Mesenchymal stem cell (in vitro differentiated cells and primary cell): Measurements from ENCODE around the gene FAT1.

Source experiments
- DNase-seq: peaks from one replicate; pipeline ENCODE4 v3.0.0-alpha.2; 2013
- H2AFZ ChIP-seq: one replicate; pipeline ENCODE4 v1.6.1; 2013; ENCODE audit warnings: low read depth, mild to moderate bottlenecking, control low read depth, inconsistent platforms, low read length, moderate library complexity
- H2AK5ac ChIP-seq: 2 replicates; pipeline ENCODE4 v1.6.1; 2013; ENCODE audit warnings: low read length, moderate library complexity, mild to moderate bottlenecking, inconsistent platforms; ENCODE audit not compliant: severe bottlenecking
- H2BK120ac ChIP-seq: one replicate; pipeline ENCODE4 v1.6.1; 2013; ENCODE audit warnings: low read depth, mild to moderate bottlenecking, inconsistent platforms, low read length, moderate library complexity
- H2BK12ac ChIP-seq, 2 experiments: one replicate each; pipeline ENCODE4 v1.6.1; 2013; ENCODE audit warnings: inconsistent platforms in 2 of 2, low read length in 2 of 2, mild to moderate bottlenecking in 2 of 2, moderate library complexity in 2 of 2, control low read depth in 1 of 2
- H2BK15ac ChIP-seq: one replicate; pipeline ENCODE4 v1.6.1; 2013; ENCODE audit warnings: mild to moderate bottlenecking, low read depth, inconsistent platforms; ENCODE audit not compliant: poor library complexity, severe bottlenecking
- H2BK5ac ChIP-seq: 2 replicates; pipeline ENCODE4 v1.6.1; 2013; ENCODE audit warnings: low read depth, mild to moderate bottlenecking, low read length, control low read depth, inconsistent platforms; ENCODE audit not compliant: poor library complexity, severe bottlenecking
- H3K14ac ChIP-seq, 2 experiments: one replicate each; pipeline ENCODE4 v1.6.1; 2013; ENCODE audit warnings: inconsistent platforms in 2 of 2, low read length in 2 of 2, control low read depth in 1 of 2, mild to moderate bottlenecking in 1 of 2, moderate library complexity in 1 of 2
- H3K18ac ChIP-seq, 2 experiments: one replicate each; pipeline ENCODE4 v1.6.1; 2013; ENCODE audit warnings: inconsistent platforms in 2 of 2, low read length in 2 of 2, control low read depth in 1 of 2, low read depth in 1 of 2, mild to moderate bottlenecking in 1 of 2
- H3K23ac ChIP-seq, 2 experiments: one replicate each; pipeline ENCODE4 v1.6.1; 2013; ENCODE audit warnings: inconsistent platforms in 2 of 2, low read length in 2 of 2, mild to moderate bottlenecking in 2 of 2, moderate library complexity in 2 of 2, control low read depth in 1 of 2
- H3K27ac ChIP-seq: 2 replicates; pipeline ENCODE4 v1.5.1; 2013; ENCODE audit warnings: mild to moderate bottlenecking, moderate library complexity, low read length, control low read depth, inconsistent platforms; ENCODE audit not compliant: poor library complexity, severe bottlenecking
- H3K27me3 ChIP-seq, 2 experiments: 2 replicates each; pipeline versions ENCODE4 v1.6.1 to v1.7.0; 2013; ENCODE audit warnings: low read length in 2 of 2, mild to moderate bottlenecking in 2 of 2, moderate library complexity in 2 of 2, control low read depth in 1 of 2, inconsistent platforms in 1 of 2; ENCODE audit not compliant: control insufficient read depth in 1 of 2, insufficient read depth in 1 of 2
- H3K36me3 ChIP-seq, 2 experiments: 2 replicates each; pipeline versions ENCODE4 v1.6.1 to v1.7.0; 2013; ENCODE audit warnings: low read length in 2 of 2, control low read depth in 1 of 2, inconsistent platforms in 1 of 2, low read depth in 1 of 2, mild to moderate bottlenecking in 1 of 2; ENCODE audit not compliant: insufficient read depth in 2 of 2, control insufficient read depth in 1 of 2
- H3K4ac ChIP-seq, 2 experiments: one replicate each; pipeline ENCODE4 v1.6.1; 2013; ENCODE audit warnings: inconsistent platforms in 2 of 2, low read length in 2 of 2, mild to moderate bottlenecking in 2 of 2, moderate library complexity in 2 of 2, control low read depth in 1 of 2, low read depth in 1 of 2
- H3K4me1 ChIP-seq: 2 replicates; pipeline ENCODE4 v1.6.1; 2013; ENCODE audit warnings: low read depth, low read length, control low read depth; ENCODE audit not compliant: control insufficient read depth, insufficient read depth
- H3K4me2 ChIP-seq: 2 replicates; pipeline ENCODE4 v1.6.1; 2013; ENCODE audit warnings: low read length, mild to moderate bottlenecking, inconsistent platforms; ENCODE audit not compliant: poor library complexity, severe bottlenecking
- H3K4me3 ChIP-seq, 2 experiments: 2 replicates each; pipeline versions ENCODE4 v1.5.1 to v1.7.0; 2013; ENCODE audit warnings: low read length in 2 of 2, mild to moderate bottlenecking in 2 of 2, control low read depth in 1 of 2, low read depth in 1 of 2; ENCODE audit not compliant: insufficient read depth in 1 of 2
- H3K79me1 ChIP-seq: replicated peaks from 2 replicates; pipeline ENCODE4 v1.6.1; 2013; ENCODE audit warnings: mild to moderate bottlenecking, control low read depth, low read length, inconsistent platforms; ENCODE audit not compliant: poor library complexity, severe bottlenecking
- H3K9ac ChIP-seq: 2 replicates; pipeline ENCODE4 v1.7.0; 2013; ENCODE audit warnings: mild to moderate bottlenecking, low read length, moderate library complexity
- H3K9me3 ChIP-seq: 2 replicates; pipeline ENCODE4 v1.7.0; 2013; ENCODE audit warnings: mild to moderate bottlenecking, low read length; ENCODE audit not compliant: control insufficient read depth
- H4K8ac ChIP-seq: one replicate; pipeline ENCODE4 v1.6.1; 2013; ENCODE audit warnings: inconsistent platforms, mild to moderate bottlenecking, low read length, moderate library complexity
- H4K91ac ChIP-seq: one replicate; pipeline ENCODE4 v1.6.1; 2013; ENCODE audit warnings: mild to moderate bottlenecking, low read length, inconsistent platforms
- WGBS: methylation state at CpG from one replicate; pipeline ENCODE4 v1.1.7; 2013; ENCODE audit warnings: mixed read lengths; 5-methylcytosine and 5-hydroxymethylcytosine counted together

FAT1 gene

GRCh38 chr4:186561748-186562147 lies 161.9 kb downstream of the FAT1 start:
- WGBS: no CpG with 5 or more reads among the region's 1 CpG

DNA sequence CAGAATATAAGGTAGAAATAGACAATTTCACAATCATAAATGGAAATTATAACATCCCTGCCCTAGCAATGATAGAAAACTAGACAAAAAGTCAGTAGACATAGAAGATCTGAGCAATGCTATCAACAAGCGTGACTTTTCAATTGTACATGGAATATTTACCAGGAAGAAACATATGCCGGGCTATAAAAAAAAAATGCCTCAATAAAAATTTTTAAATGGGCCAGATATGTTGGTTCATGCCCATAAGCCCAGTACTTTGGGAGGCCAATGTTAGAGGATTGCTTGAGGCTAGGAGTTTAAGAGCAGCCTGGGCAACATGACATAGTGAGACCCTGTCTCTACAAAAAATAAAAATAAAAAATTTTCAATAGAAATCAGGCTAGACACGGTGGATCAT lies 163.0 kb downstream of the FAT1 start:
- no peak overlapping the region for H2BK15ac ChIP-seq
- H3K36me3 ChIP-seq: no peaks in the 10 kb centered on the region
- H2BK120ac ChIP-seq: no peak overlapping the region
- no peak overlapping the region for H3K18ac ChIP-seq
- no peak for DNase-seq
- H3K9ac ChIP-seq: no peak overlapping the region
- H4K91ac ChIP-seq: no peak overlapping the region
- 96% methylated on average over 3 of the region's 3 CpGs for WGBS
- H3K27ac ChIP-seq: no peak overlapping the region
- peaks cover 6% of the 10 kb centered on the region for H3K9me3 ChIP-seq
- no peak overlapping the region for H2BK5ac ChIP-seq
- peaks cover 0 to 17% of the 10 kb centered on the region in 2 experiments for H3K27me3 ChIP-seq
- no peak overlapping the region for H3K4me2 ChIP-seq
- no peak overlapping the region for H4K8ac ChIP-seq
- H2BK12ac ChIP-seq: no peak overlapping the region
- no peak overlapping the region for H3K4ac ChIP-seq
- H2AK5ac ChIP-seq: no peak overlapping the region
- no peaks in the 10 kb centered on the region for H3K79me1 ChIP-seq
- H3K4me3 ChIP-seq: no peak overlapping the region
- H3K4me1 ChIP-seq: peaks cover 3% of the 10 kb centered on the region
- H3K23ac ChIP-seq: no peak overlapping the region
- H3K14ac ChIP-seq: no peak overlapping the region
- H2AFZ ChIP-seq: no peak overlapping the region

More at GRCh38 chr4:186561748-186562147, 161.9 kb downstream of the FAT1 start:
- Histone ChIP-seq H2AFZ (no peak overlapping the region), H2BK5ac (no peak overlapping the region), H3K4ac (no peak overlapping the region), H3K36me3 (no peaks in the 10 kb centered on the region), H3K14ac (no peak overlapping the region), H3K4me1 (peaks cover 3% of the 10 kb centered on the region), H2AK5ac (no peak overlapping the region), H3K9ac (no peak overlapping the region), H3K4me2 (no peak overlapping the region), H3K27me3 (peaks cover 0 to 16% of the 10 kb centered on the region in 2 experiments), H3K4me3 (no peak overlapping the region), H3K9me3 (peaks cover 6% of the 10 kb centered on the region), H2BK15ac (no peak overlapping the region), H4K91ac (no peak overlapping the region), H3K23ac (no peak overlapping the region), H4K8ac (no peak overlapping the region), H2BK120ac (no peak overlapping the region), H2BK12ac (no peak overlapping the region), H3K27ac (no peak overlapping the region), H3K79me1 (no peaks in the 10 kb centered on the region), H3K18ac (no peak overlapping the region)
- DNase-seq: no peak

DNA sequence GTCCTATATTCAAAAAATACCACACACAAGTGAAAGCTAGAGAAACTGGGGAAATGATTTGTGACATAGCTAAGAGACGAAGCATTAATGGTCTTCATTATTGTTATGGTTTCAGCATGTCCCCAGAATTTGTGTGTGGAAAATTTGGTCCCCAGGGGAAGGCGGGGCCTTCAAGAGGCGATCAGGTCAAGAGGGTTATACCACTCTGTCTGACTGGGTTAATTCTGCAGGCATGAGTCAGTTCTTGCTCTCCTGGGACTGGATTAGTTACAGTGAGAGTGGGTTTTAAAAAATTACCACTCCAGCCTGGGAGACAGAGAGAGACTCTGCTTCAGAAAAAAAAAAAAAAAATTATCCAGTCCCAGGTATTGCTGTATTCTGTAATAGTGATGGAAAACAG lies 166.2 kb downstream of the FAT1 start:
- Histone ChIP-seq H3K4me2 (no peak overlapping the region), H3K27me3 (peaks cover 15 to 46% of the 10 kb centered on the region in 2 experiments), H4K91ac (no peak overlapping the region), H3K18ac (no peak overlapping the region), H2AK5ac (no peak overlapping the region), H3K14ac (no peak overlapping the region), H3K9me3 (peaks cover 6% of the 10 kb centered on the region), H3K27ac (no peak overlapping the region), H2BK15ac (no peak overlapping the region), H2AFZ (no peak overlapping the region), H3K79me1 (no peaks in the 10 kb centered on the region), H3K9ac (no peak overlapping the region), H3K4me1 (peaks cover 11% of the 10 kb centered on the region), H2BK12ac (no peak overlapping the region), H2BK120ac (no peak overlapping the region), H4K8ac (no peak overlapping the region), H3K23ac (no peak overlapping the region), H3K4ac (no peak overlapping the region), H3K4me3 (peak overlapping the region in 1 of 2 experiments; percentile 34), H3K36me3 (no peaks in the 10 kb centered on the region), H2BK5ac (no peak overlapping the region)
- WGBS: 6% methylated on average over 3 of the region's 3 CpGs
- peak; percentile 84 for DNase-seq

DNA sequence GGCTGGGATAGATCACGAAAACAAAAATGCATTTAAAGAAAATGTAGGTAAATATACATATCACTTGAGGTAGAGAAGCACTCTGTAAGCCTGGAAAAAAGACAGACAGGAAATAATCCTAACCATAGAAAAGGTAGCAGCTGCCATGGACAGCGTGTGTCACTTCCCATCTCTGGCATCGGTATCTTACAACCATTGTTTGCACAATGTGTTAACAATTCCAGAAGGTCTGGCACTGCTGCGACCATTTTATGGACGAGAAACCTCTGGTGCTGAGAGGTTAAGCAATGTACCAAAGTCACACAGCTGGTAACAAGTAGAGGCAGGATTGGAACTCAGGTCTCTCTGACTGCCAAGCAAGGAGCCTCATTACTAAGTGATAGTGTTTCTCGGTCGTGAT lies 166.6 kb downstream of the FAT1 start:
- H2BK5ac ChIP-seq: no peak overlapping the region
- no peak for DNase-seq
- no peak overlapping the region for H2BK15ac ChIP-seq
- no peak overlapping the region for H3K27ac ChIP-seq
- H3K18ac ChIP-seq: peak overlapping the region in 1 of 2 experiments; percentile 33
- H3K23ac ChIP-seq: no peak overlapping the region
- H2AK5ac ChIP-seq: no peak overlapping the region
- H4K8ac ChIP-seq: no peak overlapping the region
- no peaks in the 10 kb centered on the region for H3K79me1 ChIP-seq
- peaks cover 6% of the 10 kb centered on the region for H3K9me3 ChIP-seq
- H4K91ac ChIP-seq: peak overlapping the region; percentile 50
- no peak overlapping the region for H2AFZ ChIP-seq
- no peak overlapping the region for H3K9ac ChIP-seq
- H2BK120ac ChIP-seq: no peak overlapping the region
- H3K27me3 ChIP-seq: peaks cover 17 to 51% of the 10 kb centered on the region in 2 experiments
- peaks cover 11% of the 10 kb centered on the region for H3K4me1 ChIP-seq
- H2BK12ac ChIP-seq: no peak overlapping the region
- H3K4me3 ChIP-seq: peak overlapping the region in 1 of 2 experiments; percentile 34
- no peak overlapping the region for H3K4ac ChIP-seq
- no peak overlapping the region for H3K14ac ChIP-seq
- H3K36me3 ChIP-seq: no peaks in the 10 kb centered on the region
- WGBS: 28% methylated on average over 4 of the region's 7 CpGs
- H3K4me2 ChIP-seq: no peak overlapping the region
